KOPT-K1 (cell line): ENCODE data around the gene IRGQ.
"Not testable (repeated sequence)": the region's sequence is repeated elsewhere in the genome, so short reads cannot be mapped to it uniquely, and the experiment has no call there.

Experiments used
- H3K27ac ChIP-seq: fragments of 200-600 bp; sonication (generic); 2 replicates; pipeline ENCODE4 v1.5.1; 2016; ENCODE audit warnings: antibody characterized with exemption, mild to moderate bottlenecking, low read depth, low read length; ENCODE audit not compliant: poor library complexity, severe bottlenecking
- H3K36me3 ChIP-seq: fragments of 200-600 bp; sonication (generic); 2 replicates; pipeline ENCODE4 v1.5.1; 2017; ENCODE audit warnings: antibody characterized with exemption, mild to moderate bottlenecking, low read length, moderate library complexity; ENCODE audit not compliant: insufficient read depth
- H3K9me3 ChIP-seq: fragments of 200-600 bp; sonication (generic); 2 replicates; pipeline ENCODE4 v1.5.1; 2017; ENCODE audit warnings: antibody characterized with exemption, low read length, mild to moderate bottlenecking; ENCODE audit not compliant: insufficient read depth, poor library complexity, severe bottlenecking

Gene IRGQ

DNA sequence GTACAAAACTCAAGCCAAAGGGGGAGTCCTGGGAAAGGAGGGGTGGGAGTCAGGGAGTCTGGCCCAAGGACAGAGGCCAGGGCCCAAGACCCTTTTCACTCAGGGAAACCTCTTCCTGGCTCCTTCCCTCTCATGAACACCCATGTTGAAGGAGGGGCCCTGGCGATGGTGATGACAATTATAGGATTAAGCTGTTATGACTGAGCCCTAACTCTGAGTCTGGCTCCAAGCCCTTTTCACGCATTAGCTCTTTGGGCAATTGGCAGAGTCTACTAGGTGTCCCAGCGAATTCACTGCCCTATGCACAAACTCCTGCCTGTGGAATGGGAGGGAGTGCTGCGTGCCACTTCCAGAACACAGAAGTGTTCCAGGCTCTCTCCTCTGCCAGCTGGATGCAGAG is 42.3 kb downstream of the IRGQ start:
- Histone ChIP-seq H3K27ac (no peak overlapping the region), H3K9me3 (no peaks in the 10 kb centered on the region), H3K36me3 (peaks cover 79% of the 10 kb centered on the region)

DNA sequence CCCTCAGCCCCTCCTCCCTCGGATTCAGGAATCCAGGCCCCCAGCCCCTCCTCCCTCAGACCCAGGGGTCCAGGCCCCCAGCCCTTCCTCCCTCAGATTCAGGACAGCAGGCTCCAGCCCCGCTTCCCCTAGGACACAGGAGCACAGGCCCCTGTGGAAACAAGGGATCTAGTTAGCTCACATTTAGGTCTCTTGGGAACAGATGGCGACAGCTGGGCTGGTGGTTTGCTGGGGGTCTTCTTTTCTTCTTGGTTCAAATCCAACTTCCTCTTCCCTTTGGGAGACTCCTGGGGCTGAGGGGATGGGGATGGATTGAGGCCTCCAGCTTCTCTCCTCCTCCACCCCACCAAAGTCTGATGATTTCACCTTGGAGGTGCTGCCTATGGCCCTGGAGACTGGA is 43.3 kb downstream of the IRGQ start:
- Histone ChIP-seq H3K36me3 (peaks cover 75% of the 10 kb centered on the region), H3K27ac (no peak overlapping the region)

DNA sequence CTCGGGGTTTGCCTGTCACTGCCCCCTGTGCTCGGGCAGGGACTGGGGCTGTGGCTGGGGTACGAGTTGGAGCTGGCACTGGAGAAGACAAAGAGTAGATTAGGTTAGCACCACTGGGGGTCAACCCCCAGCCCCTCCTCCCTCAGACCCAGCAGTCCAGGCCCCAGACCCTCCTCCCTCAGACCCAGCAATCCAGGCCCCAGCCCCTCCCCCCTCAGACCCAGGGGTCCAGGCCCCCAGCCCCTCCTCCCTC is 43.8 kb downstream of the IRGQ start:
- Histone ChIP-seq H3K9me3 (no peaks in the 10 kb centered on the region), H3K27ac (no peak overlapping the region), H3K36me3 (peaks cover 75% of the 10 kb centered on the region)

More for the DNA sequence above, 43.3 kb downstream of the IRGQ start:
- no peaks in the 10 kb centered on the region for H3K9me3 ChIP-seq

DNA sequence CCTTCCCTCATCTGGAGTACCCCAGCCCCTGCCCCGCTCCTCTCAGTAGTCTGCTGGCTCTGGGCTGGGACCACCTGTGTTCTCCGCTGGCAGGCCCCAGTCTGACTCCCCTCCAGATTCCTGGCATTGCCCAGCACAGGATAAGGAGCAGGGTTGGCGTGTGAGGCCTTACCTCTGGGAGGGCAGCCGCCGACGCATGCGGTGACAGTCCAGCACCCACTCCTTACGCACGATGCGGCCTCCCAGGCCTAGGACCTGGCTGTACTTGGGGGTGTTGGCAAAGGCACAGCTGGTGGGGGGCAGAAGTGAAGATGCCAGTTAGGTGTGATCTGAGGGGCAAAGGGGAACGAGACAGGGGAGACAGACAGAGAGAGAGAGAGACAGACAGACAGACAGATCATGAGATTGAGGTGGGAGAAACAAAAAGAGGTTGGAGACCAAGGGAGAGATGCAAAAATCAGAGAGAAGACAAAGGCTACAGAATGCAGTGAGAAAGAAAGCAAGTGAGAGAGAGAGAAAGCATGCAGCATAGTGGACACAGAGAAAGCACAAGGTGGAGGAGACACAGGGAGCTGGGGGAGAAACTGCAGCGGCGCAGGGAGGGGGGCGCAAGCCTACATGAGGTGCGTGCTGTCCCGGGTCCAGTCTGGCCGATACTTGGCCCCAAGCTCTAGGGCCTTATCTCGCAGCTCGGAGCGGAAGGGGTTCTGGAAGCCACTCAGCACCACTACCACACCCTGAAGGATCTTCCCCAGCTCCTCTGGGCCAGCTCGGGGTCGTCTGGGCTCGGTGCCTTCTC is 44.3 kb downstream of the IRGQ start:
- Histone ChIP-seq H3K27ac (no peak overlapping the region), H3K36me3 (peaks cover 79% of the 10 kb centered on the region), H3K9me3 (no peaks in the 10 kb centered on the region)

DNA sequence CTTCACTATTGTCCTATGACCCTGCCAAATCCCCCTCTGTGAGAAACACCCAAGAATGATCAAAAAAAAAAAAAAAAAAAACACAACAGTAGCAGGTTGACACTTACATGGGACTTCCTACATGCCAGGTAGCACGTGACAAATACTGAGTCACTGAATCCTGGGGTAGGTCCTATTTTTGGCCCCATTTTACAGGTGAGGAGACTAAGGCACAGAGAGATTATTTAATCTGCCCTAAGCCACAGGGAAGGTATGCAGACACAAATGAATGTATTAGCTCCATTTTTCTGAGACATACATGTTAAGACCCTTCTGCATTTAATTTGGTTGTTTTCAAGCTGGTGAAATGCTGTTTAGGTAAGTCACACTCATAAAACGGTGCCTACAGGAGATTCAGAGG is 47.2 kb downstream of the IRGQ start:
- peaks cover 84% of the 10 kb centered on the region for H3K36me3 ChIP-seq

DNA sequence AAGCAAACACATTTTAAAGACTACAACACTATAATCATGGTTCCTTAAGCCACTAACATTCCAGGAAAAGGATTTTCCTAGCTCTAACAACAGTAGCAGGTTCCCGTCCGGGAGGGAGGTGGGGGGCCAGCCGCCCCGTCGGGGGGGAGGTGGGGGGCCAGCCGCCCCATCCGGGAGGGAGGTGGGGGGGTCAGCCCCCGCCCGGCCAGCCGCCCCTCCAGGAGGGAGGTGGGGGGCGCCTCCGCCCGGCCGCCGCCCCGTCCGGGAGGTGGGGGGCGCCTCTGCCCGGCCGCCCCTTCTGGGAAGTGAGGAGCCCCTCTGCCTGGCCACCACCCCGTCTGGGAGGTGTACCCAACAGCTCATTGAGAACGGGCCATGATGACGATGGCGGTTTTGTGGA is 48.0 kb downstream of the IRGQ start:
- H3K9me3 ChIP-seq, H3K27ac ChIP-seq: not testable (repeated sequence)
- H3K36me3 ChIP-seq: peaks cover 84% of the 10 kb centered on the region

More for the DNA sequence above, 47.2 kb downstream of the IRGQ start:
- Histone ChIP-seq H3K27ac (no peak overlapping the region), H3K9me3 (no peaks in the 10 kb centered on the region)

DNA sequence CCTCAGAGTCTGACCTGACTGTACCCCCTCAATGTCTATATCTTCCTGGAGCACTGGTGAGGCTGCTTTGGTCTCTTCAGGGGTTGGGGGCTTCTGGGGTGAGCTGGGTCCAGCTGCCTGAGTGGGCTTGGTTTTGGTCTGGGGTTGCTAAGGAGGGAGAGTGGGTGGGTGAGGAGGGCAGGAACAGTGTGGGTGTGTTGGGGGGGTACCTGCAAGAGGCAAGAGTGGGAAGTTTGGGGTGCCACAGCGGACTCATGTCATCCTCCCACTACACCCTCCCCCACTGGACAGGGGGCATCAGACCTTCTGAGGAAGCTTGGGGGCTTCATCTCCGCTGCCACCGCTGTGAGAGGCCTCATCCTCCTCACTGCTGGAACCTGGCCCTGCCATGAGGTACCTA is 49.4 kb downstream of the IRGQ start:
- Histone ChIP-seq H3K9me3 (no peaks in the 10 kb centered on the region), H3K27ac (no peak overlapping the region), H3K36me3 (peaks cover 84% of the 10 kb centered on the region)

DNA sequence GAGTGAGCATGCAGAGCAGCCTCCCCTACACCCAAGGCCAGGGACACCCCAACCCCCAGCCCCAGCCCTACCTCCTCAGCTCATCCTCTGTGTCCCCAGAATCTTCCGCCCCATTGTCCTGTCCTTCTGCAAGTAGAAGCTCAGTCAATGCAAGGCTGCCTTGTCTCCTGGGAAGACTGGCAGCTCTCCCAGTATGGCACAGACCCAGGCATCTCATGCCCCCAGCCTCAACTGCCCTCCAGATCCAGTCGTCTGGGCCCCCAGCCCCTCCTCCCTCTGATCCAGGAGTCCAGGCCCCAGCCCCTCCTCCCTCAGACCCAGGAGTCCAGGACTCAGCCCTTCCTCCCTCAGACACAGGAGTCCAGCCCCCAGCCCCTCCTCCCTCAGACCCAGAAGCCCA is 50.0 kb downstream of the IRGQ start:
- Histone ChIP-seq H3K36me3 (peaks cover 84% of the 10 kb centered on the region), H3K27ac (no peak overlapping the region), H3K9me3 (no peaks in the 10 kb centered on the region)

DNA sequence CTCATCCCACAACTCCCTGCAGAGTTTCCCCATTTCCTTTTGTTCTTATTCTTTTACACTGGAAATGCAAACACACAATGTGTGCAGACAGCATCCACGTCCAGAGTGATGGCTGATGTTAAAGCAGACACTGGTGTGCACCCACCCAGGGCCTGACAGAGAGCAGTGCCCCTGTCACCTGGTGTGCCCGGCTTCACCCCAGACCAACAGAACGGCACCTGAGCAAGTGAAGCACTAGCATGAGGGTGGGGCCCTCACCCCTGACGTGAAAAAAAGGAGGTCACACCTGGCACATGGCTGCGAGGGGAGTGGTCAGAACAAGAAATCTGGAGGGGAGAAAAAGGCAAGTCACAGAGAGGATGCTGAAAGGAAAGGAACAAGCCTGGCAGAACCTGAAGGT is 50.7 kb downstream of the IRGQ start:
- H3K27ac ChIP-seq: no peak overlapping the region
- no peaks in the 10 kb centered on the region for H3K9me3 ChIP-seq
- peaks cover 84% of the 10 kb centered on the region for H3K36me3 ChIP-seq

DNA sequence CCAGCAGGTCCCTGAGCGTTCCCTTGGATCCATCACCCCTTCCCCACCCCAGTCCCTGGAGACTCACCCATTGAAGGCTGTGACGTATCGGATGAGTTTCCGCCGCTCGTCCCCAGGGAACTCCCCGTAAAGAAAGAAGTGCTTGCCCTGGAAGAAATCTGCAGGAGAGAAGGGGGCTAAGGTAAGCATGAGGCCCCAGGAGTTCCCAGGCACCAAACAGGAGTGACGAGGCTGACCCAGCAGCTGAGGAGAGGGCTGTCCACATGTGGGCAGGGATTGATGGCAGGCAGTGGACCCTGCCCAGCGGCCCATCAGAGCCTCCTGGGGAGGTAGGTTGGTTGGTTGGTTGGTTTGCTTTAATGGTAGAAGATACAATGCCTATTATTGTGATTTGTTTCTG is 51.9 kb downstream of the IRGQ start:
- H3K27ac ChIP-seq: no peak overlapping the region
- H3K9me3 ChIP-seq: peaks cover 5% of the 10 kb centered on the region
- H3K36me3 ChIP-seq: peaks cover 84% of the 10 kb centered on the region

DNA sequence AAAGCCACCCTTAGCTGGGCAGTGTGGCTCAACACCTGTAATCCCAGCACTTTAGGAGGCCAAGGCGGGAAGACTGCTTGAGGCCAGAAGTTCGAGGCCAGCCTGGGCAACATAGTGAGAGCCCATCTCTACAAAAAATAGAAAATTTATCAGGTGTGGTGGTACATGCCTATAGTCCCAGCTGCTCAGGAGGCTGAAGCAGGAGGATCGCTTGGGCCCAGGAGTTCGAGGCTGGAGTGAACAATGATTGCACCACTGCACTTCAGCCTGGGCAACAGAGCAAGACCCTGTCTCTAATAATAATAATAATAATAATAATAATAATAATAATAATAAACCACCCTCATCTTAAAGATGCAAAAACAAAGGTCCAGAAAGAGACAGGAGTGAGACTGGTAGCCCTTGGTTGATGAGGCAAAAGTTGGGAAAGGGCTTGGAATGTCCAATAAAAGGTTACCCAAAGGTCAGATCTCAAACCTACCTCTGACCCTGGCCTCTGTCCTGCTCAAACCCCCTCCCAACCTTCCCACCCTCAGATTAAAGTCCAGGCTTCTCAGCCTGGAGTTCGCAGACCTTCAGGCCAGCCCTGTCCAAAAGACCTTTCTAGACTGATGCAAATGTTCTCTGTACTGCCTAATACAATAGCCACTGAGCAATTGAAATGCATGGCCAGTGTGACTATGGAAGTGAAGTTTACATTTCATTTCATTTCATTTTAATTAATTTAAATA is 53.8 kb downstream of the IRGQ start:
- H3K9me3 ChIP-seq: peaks cover 10% of the 10 kb centered on the region
- H3K27ac ChIP-seq: no peak overlapping the region
- H3K36me3 ChIP-seq: peaks cover 95% of the 10 kb centered on the region

DNA sequence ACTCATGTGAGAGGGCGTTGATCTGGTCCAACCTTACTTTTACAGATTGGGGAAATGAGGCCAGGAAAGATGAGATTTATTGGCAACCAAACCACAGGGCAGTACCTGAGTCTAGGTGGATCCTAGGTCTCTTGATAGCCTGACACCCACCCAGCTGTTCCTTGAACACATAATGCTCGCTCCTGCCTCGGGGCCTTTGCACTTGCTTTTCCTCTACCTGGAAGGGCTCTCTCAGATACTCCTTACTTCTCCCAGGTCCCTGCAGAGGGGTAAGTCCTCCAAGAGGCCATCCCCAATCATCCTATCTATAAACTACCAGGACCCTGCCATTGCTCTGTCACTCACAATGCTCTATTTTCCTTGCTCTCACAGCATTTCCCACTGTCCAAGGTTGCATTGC is 55.6 kb downstream of the IRGQ start:
- Histone ChIP-seq H3K36me3 (peaks cover 81% of the 10 kb centered on the region), H3K9me3 (peaks cover 10% of the 10 kb centered on the region), H3K27ac (no peak overlapping the region)

DNA sequence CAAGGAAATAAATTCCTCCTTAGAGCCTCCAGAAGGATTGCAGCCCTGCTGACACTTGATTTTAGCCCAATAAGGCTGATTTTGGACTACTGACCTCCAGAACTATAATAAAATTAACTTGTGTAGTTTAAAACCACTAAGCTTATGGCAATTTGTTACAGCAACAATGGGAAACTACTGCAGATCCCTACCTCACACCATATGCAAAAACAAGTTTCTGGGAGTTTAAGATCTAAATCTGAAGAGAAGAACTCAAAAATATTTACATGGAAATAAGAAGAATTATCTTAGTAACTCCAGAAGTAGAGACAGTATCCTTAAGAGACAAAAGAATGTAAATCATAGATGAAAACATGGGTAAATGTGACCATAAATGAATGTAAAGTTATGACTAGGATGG is 57.0 kb downstream of the IRGQ start:
- H3K27ac ChIP-seq: no peak overlapping the region
- H3K36me3 ChIP-seq: peaks cover 66% of the 10 kb centered on the region
- H3K9me3 ChIP-seq: peaks cover 10% of the 10 kb centered on the region

DNA sequence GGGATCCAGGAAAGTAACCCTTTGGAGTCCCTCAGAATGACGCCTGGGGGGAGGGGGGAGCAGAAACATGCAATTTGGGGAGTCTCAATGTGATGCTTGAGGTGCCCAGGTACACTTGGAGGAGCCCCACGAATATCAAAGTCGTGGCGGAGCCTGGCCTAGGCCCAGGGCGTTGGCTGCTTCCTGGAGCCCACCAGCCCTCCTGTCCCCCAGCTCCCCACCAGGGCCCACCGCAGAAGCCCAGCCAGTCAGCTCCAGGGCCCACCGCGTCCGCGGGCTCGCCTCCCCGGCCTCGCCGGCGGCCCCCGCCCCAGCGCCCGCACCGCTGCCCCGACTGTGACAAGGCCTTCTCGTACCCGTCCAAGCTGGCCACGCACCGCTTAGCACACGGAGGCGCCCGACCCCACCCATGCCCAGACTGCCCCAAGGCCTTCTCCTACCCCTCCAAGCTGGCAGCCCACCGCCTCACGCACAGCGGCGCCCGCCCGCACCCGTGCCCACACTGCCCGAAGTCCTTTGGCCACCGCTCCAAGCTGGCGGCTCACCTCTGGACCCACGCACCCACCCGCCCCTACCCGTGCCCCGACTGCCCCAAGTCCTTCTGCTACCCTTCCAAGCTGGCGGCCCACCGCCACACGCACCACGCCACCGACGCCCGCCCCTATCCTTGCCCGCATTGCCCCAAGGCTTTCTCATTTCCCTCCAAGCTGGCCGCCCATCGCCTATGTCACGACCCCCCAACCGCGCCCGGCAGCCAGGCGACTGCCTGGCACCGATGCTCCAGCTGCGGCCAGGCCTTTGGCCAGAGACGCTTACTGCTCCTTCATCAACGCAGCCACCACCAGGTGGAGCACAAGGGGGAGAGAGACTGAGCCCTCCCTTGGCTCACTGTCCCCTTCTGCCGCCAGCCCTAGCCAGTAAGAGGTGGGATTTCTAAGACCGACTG is 60.8 kb downstream of the IRGQ start:
- no peak overlapping the region for H3K27ac ChIP-seq
- H3K36me3 ChIP-seq: peaks cover 30% of the 10 kb centered on the region
- peaks cover 10% of the 10 kb centered on the region for H3K9me3 ChIP-seq
